ENCODE data around the gene GIPC1.

GRCh38 chr19:14496834-14497227, 904 bp upstream of the GIPC1 start:
- TF ChIP-seq REST (IDR thresholded peaks at IDR 0.05; ENCODE audit: low read depth) = no peak
- no peak for TF ChIP-seq EZH2 (IDR thresholded peaks at IDR 0.05)
- no peak for TF ChIP-seq POLR2A (IDR thresholded peaks at IDR 0.05; ENCODE audit: borderline replicate concordance, extremely low read depth, insufficient read depth, insufficient read length)
- no peak for TF ChIP-seq JUND (IDR thresholded peaks at IDR 0.05)
- no peak for TF ChIP-seq EZH2phosphoT487 (IDR thresholded peaks at IDR 0.05; ENCODE audit: borderline replicate concordance)
- TF ChIP-seq SIN3A (IDR thresholded peaks at IDR 0.05; ENCODE audit: low read depth) = no peak
- TF ChIP-seq CTCF (IDR thresholded peaks at IDR 0.05 in 2 of 3, conservative IDR thresholded peaks at IDR 0.05 in 1 of 3; ENCODE audit: borderline replicate concordance in 1 of 3, insufficient read depth in 1 of 3, low read depth in 2 of 3, low read length in 2 of 3) = no peak
- no peak for TF ChIP-seq ZBTB33 (IDR thresholded peaks at IDR 0.05; ENCODE audit: extremely low read depth, insufficient replicate concordance, low read length)
- TF ChIP-seq YY1 (IDR thresholded peaks at IDR 0.05; ENCODE audit: extremely low read depth, insufficient replicate concordance, low read depth, low read length) = no peak

All from HCT116 (cell line).